Naive thymus-derived CD4-positive, alpha-beta T cell (primary cell): ENCODE measurements around the gene CCDC8. TPM values are rescaled to one million over a fixed set of nuclear protein-coding genes. Genes with fewer than 3 reads are reported as not detected.
A peak's percentile ranks its signal among the peaks of the same experiment; 100 is the strongest.

ENCODE experiments used
- ATAC-seq: fragments of 150-1000 bp; cut with Tn5 transposase; 2 replicates; pipeline ENCODE4 v1.10.0; 2021; ENCODE audit warnings: mild to moderate bottlenecking, moderate library complexity
- CTCF ChIA-PET: fragments of 350-600 bp; sonication (Branson Sonifier 250); formaldehyde crosslinking; loops from one replicate; lab custom pipeline; 2021; ENCODE audit warnings: antibody characterized with exemption; lab: Charles Lee
- POLR2A ChIA-PET: fragments of 350-600 bp; sonication (Branson Sonifier 250); formaldehyde crosslinking; loops from one replicate; lab custom pipeline; 2021; ENCODE audit warnings: antibody characterized with exemption, inconsistent platforms; lab: Charles Lee
- DNase-seq, 9 donors: peaks; one replicate each; pipeline versions ENCODE4 v3.0.0 to v3.0.0-alpha.2; 2020 to 2022; ENCODE audit warnings: mixed read lengths in 1 of 9
- H3K27ac ChIP-seq: one replicate; pipeline ENCODE4 v1.7.0; 2013; ENCODE audit warnings: mild to moderate bottlenecking, low read depth, low read length, moderate library complexity
- H3K27me3 ChIP-seq, 2 donors: one replicate each; pipeline ENCODE4 v1.7.0; 2013; ENCODE audit warnings: low read length in 2 of 2, mild to moderate bottlenecking in 2 of 2, moderate library complexity in 2 of 2; ENCODE audit not compliant: control insufficient read depth in 2 of 2, insufficient read depth in 2 of 2
- H3K36me3 ChIP-seq, 3 experiments: 1 replicate in 2 of 3; 2 replicates in 1 of 3; pipeline ENCODE4 v1.7.0; 2013; ENCODE audit warnings: low read length in 3 of 3, mild to moderate bottlenecking in 3 of 3, moderate library complexity in 1 of 3; ENCODE audit not compliant: insufficient read depth in 3 of 3, control insufficient read depth in 2 of 3
- H3K4me1 ChIP-seq, 2 donors: one replicate each; pipeline ENCODE4 v1.7.0; 2013; ENCODE audit warnings: low read length in 2 of 2, mild to moderate bottlenecking in 2 of 2, moderate library complexity in 1 of 2; ENCODE audit not compliant: control insufficient read depth in 2 of 2, insufficient read depth in 2 of 2
- H3K4me3 ChIP-seq: 2 replicates; pipeline ENCODE4 v1.7.0; 2013; ENCODE audit warnings: mild to moderate bottlenecking, low read length
- H3K9me3 ChIP-seq, 3 experiments: 1 replicate in 2 of 3; 2 replicates in 1 of 3; pipeline ENCODE4 v1.7.0; 2013; ENCODE audit warnings: low read length in 3 of 3; ENCODE audit not compliant: control insufficient read depth in 2 of 3
- H3K27ac Mint-ChIP-seq, 9 donors: one replicate each; pipeline ENCODE4 v1.8.0; 2020 to 2022; ENCODE audit warnings: mixed read lengths in 9 of 9, mild to moderate bottlenecking in 8 of 9, moderate library complexity in 5 of 9, inconsistent platforms in 2 of 9
- H3K27me3 Mint-ChIP-seq, 5 donors: one replicate each; pipeline ENCODE4 v1.8.0; 2021 to 2022; ENCODE audit warnings: mixed read lengths in 5 of 5, mild to moderate bottlenecking in 1 of 5
- H3K36me3 Mint-ChIP-seq, 5 donors: one replicate each; pipeline ENCODE4 v1.8.0; 2020 to 2022; ENCODE audit warnings: mixed read lengths in 5 of 5, mild to moderate bottlenecking in 3 of 5, inconsistent platforms in 1 of 5
- H3K4me1 Mint-ChIP-seq, 7 donors: one replicate each; pipeline ENCODE4 v1.8.0; 2020 to 2022; ENCODE audit warnings: mixed read lengths in 7 of 7, mild to moderate bottlenecking in 3 of 7, inconsistent platforms in 1 of 7
- H3K4me3 Mint-ChIP-seq, 10 donors: one replicate each; pipeline ENCODE4 v1.8.0; 2020 to 2022; ENCODE audit warnings: mild to moderate bottlenecking in 10 of 10, mixed read lengths in 10 of 10, moderate library complexity in 6 of 10, inconsistent platforms in 2 of 10
- H3K9me3 Mint-ChIP-seq, 11 donors: one replicate each; pipeline ENCODE4 v1.8.0; 2020 to 2022; ENCODE audit warnings: mixed read lengths in 11 of 11, mild to moderate bottlenecking in 4 of 11, inconsistent platforms in 1 of 11, moderate library complexity in 1 of 11
- intact Hi-C, 2 donors: fragments of 100-400 bp; cut with micrococcal nuclease; formaldehyde crosslinking; loops; one replicate each; pipeline ENCODE4 v1.15.1; 2023
- polyA plus RNA-seq, 2 donors: library from polyadenylated mRNA; unstranded; fragments of 300-500 nt; fragmentation: Illumina TruSeq; gene quantifications; one replicate each; pipeline ENCODE4 v1.2.3, GENCODE V29; 2021
- total RNA-seq, 6 experiments: library from RNA in 5 of 6; stranded (reverse) in 5 of 6; gene quantifications; 1 replicate in 5 of 6; 2 replicates in 1 of 6; pipeline ENCODE4 v1.2.3 and lab custom pipeline; 2021 to 2026

CCDC8 gene
- total and polyA plus RNA-seq, 7 experiments from 2014 or later: not detected

- no peak for ATAC-seq
- no peak for DNase-seq
- Histone ChIP-seq H3K36me3 (peaks cover 0 to 42% (median 4%) of the 10 kb centered on the region in 3 experiments), H3K27me3 (no peaks in the 10 kb centered on the region), H3K27ac (no peak overlapping the region), H3K4me1 (peaks cover 4 to 5% of the 10 kb centered on the region in 2 donors), H3K9me3 (no peaks in the 10 kb centered on the region), H3K4me3 (no peak overlapping the region)
- intact Hi-C loops: no loop called here
- ChIA-PET CTCF (no interaction called here), POLR2A (no interaction called here)
- H3K27ac Mint-ChIP-seq: peak overlapping the region in 1 of 9 donors; percentile 62
- peaks cover 11 to 27% (median 23%) of the 10 kb centered on the region in 7 donors for H3K4me1 Mint-ChIP-seq
- H3K27me3 Mint-ChIP-seq: no peaks in the 10 kb centered on the region
- no peak overlapping the region for H3K4me3 Mint-ChIP-seq
- peaks cover 0 to 40% (median 15%) of the 10 kb centered on the region in 5 donors for H3K36me3 Mint-ChIP-seq
- H3K9me3 Mint-ChIP-seq: no peaks in the 10 kb centered on the region
Measured at GRCh38 chr19:46374536-46375475, 38.6 kb downstream of the CCDC8 start.

- Mint-ChIP-seq H3K36me3 (peaks cover 4 to 35% (median 11%) of the 10 kb centered on the region in 5 donors), H3K27me3 (no peaks in the 10 kb centered on the region), H3K4me3 (no peak overlapping the region), H3K9me3 (no peaks in the 10 kb centered on the region), H3K27ac (no peak overlapping the region), H3K4me1 (peaks cover 13 to 33% (median 28%) of the 10 kb centered on the region in 7 donors)
- peak; percentile 10 for ATAC-seq
- DNase-seq: no peak
- H3K4me1 ChIP-seq: peaks cover 4 to 5% of the 10 kb centered on the region in 2 donors
- H3K9me3 ChIP-seq: no peaks in the 10 kb centered on the region
- H3K36me3 ChIP-seq: peaks cover 0 to 35% (median 4%) of the 10 kb centered on the region in 3 experiments
- intact Hi-C loops: no loop called here
- H3K4me3 ChIP-seq: no peak overlapping the region
- POLR2A ChIA-PET: no interaction called here
- CTCF ChIA-PET: no interaction called here
- no peak overlapping the region for H3K27ac ChIP-seq
- no peaks in the 10 kb centered on the region for H3K27me3 ChIP-seq
Measured at GRCh38 chr19:46373491-46374359, 39.6 kb downstream of the CCDC8 start.

GRCh38 chr19:46372901-46373490 is 40.4 kb downstream of the CCDC8 start:
- H3K4me3 Mint-ChIP-seq: no peak overlapping the region
- intact Hi-C loops: no loop called here
- no peak for ATAC-seq
- peak overlapping the region in 1 of 9 donors; percentile 21 for H3K27ac Mint-ChIP-seq
- ChIA-PET CTCF (no interaction called here), POLR2A (no interaction called here)
- H3K27me3 Mint-ChIP-seq: no peaks in the 10 kb centered on the region
- no peaks in the 10 kb centered on the region for H3K9me3 Mint-ChIP-seq
- no peaks in the 10 kb centered on the region for H3K9me3 ChIP-seq
- H3K4me1 Mint-ChIP-seq: peaks cover 15 to 35% (median 30%) of the 10 kb centered on the region in 7 donors
- H3K4me1 ChIP-seq: peaks cover 4 to 5% of the 10 kb centered on the region in 2 donors
- H3K36me3 ChIP-seq: peaks cover 0 to 36% (median 4%) of the 10 kb centered on the region in 3 experiments
- H3K36me3 Mint-ChIP-seq: peaks cover 5 to 28% (median 8%) of the 10 kb centered on the region in 5 donors
- no peaks in the 10 kb centered on the region for H3K27me3 ChIP-seq
- H3K4me3 ChIP-seq: no peak overlapping the region
- H3K27ac ChIP-seq: no peak overlapping the region
- no peak for DNase-seq

GRCh38 chr19:46371371-46371901 is 41.9 kb downstream of the CCDC8 start:
- Histone ChIP-seq H3K4me3 (no peak overlapping the region), H3K27me3 (no peaks in the 10 kb centered on the region), H3K9me3 (no peaks in the 10 kb centered on the region), H3K4me1 (peaks cover 4 to 5% of the 10 kb centered on the region in 2 donors), H3K36me3 (peaks cover 0 to 25% (median 0%) of the 10 kb centered on the region in 3 experiments), H3K27ac (no peak overlapping the region)
- ATAC-seq (peak; percentile 38), DNase-seq (peak in 1 of 9 donors; percentile 22)
- Mint-ChIP-seq H3K27ac (peak overlapping the region in 4 of 9 donors; percentile 43 to 70 (median 64)), H3K36me3 (peaks cover 4 to 20% (median 7%) of the 10 kb centered on the region in 5 donors), H3K4me1 (peaks cover 18 to 50% (median 33%) of the 10 kb centered on the region in 7 donors), H3K4me3 (peak overlapping the region in 5 of 10 donors; percentile 1 to 53 (median 8)), H3K27me3 (no peaks in the 10 kb centered on the region), H3K9me3 (no peaks in the 10 kb centered on the region)
- intact Hi-C loops: no loop called here
- POLR2A ChIA-PET: no interaction called here
- CTCF ChIA-PET: no interaction called here

- ATAC-seq (no peak), DNase-seq (no peak)
- Histone ChIP-seq H3K36me3 (peaks cover 0 to 19% (median 0%) of the 10 kb centered on the region in 3 experiments), H3K27ac (no peak overlapping the region), H3K4me1 (peaks cover 4 to 8% of the 10 kb centered on the region in 2 donors), H3K27me3 (no peaks in the 10 kb centered on the region), H3K4me3 (no peak overlapping the region), H3K9me3 (no peaks in the 10 kb centered on the region)
- intact Hi-C loops: no loop called here
- H3K4me3 Mint-ChIP-seq: no peak overlapping the region
- peaks cover 0 to 19% (median 4%) of the 10 kb centered on the region in 5 donors for H3K36me3 Mint-ChIP-seq
- POLR2A ChIA-PET: no interaction called here
- CTCF ChIA-PET: interaction anchor here (1.1 kb wide), 1 partner anchor 12 kb away, joined by 4 read pairs; no protein-coding TSS in a partner anchor
- H3K9me3 Mint-ChIP-seq: no peaks in the 10 kb centered on the region
- peaks cover 18 to 60% (median 44%) of the 10 kb centered on the region in 7 donors for H3K4me1 Mint-ChIP-seq
- H3K27ac Mint-ChIP-seq: no peak overlapping the region
- H3K27me3 Mint-ChIP-seq: no peaks in the 10 kb centered on the region
Measured at GRCh38 chr19:46369817-46370216, 43.5 kb downstream of the CCDC8 start.

- H3K4me1 ChIP-seq: peaks cover 4 to 8% of the 10 kb centered on the region in 2 donors
- H3K27me3 Mint-ChIP-seq: no peaks in the 10 kb centered on the region
- no peaks in the 10 kb centered on the region for H3K9me3 ChIP-seq
- no peak for ATAC-seq
- H3K36me3 ChIP-seq: peaks cover 0 to 23% (median 0%) of the 10 kb centered on the region in 3 experiments
- H3K4me3 Mint-ChIP-seq: no peak overlapping the region
- no peak for DNase-seq
- H3K36me3 Mint-ChIP-seq: peaks cover 5 to 29% (median 11%) of the 10 kb centered on the region in 5 donors
- ChIA-PET CTCF (interaction anchor here (0.6 to 1.1 kb wide), 3 partner anchors 22 to 131 kb away, joined by 3 to 4 read pairs (median 3); partner anchors contain the start of gene PPP5C), POLR2A (no interaction called here)
- no peaks in the 10 kb centered on the region for H3K27me3 ChIP-seq
- no peak overlapping the region for H3K27ac Mint-ChIP-seq
- peaks cover 22 to 66% (median 57%) of the 10 kb centered on the region in 7 donors for H3K4me1 Mint-ChIP-seq
- no peak overlapping the region for H3K27ac ChIP-seq
- no peak overlapping the region for H3K4me3 ChIP-seq
- intact Hi-C loops: no loop called here
- no peaks in the 10 kb centered on the region for H3K9me3 Mint-ChIP-seq
Measured at GRCh38 chr19:46368116-46368515, 45.2 kb downstream of the CCDC8 start.
